Measurements from ENCODE around the gene HIVEP3.

HIVEP3 gene

GRCh38 chr1:41672173-41672572 is 246.5 kb downstream of the HIVEP3 start:
- DNase-seq (ENCODE audit: low read depth in 1 of 2, low spot score in 1 of 2), result no peak

GRCh38 chr1:41671116-41671755 is 247.5 kb downstream of the HIVEP3 start:
- no peak for DNase-seq (ENCODE audit: low read depth in 1 of 2, low spot score in 1 of 2)

GRCh38 chr1:41670217-41670957 is 248.3 kb downstream of the HIVEP3 start:
- DNase-seq (ENCODE audit: low read depth in 1 of 2, low spot score in 1 of 2), result no peak

- DNase-seq (ENCODE audit: low read depth in 1 of 2, low spot score in 1 of 2), result no peak
Observed at GRCh38 chr1:41668967-41669366, 249.8 kb downstream of the HIVEP3 start.

GRCh38 chr1:41668054-41668660 is 250.6 kb downstream of the HIVEP3 start:
- no peak for DNase-seq (ENCODE audit: low read depth in 1 of 2, low spot score in 1 of 2)

- DNase-seq (ENCODE audit: low read depth in 1 of 2, low spot score in 1 of 2), result peak; percentile 34 to 49
Observed at GRCh38 chr1:41666981-41667631, 251.6 kb downstream of the HIVEP3 start.

- DNase-seq (ENCODE audit: low read depth in 1 of 2, low spot score in 1 of 2), result no peak
Observed at GRCh38 chr1:41665962-41666917, 252.5 kb downstream of the HIVEP3 start.

- DNase-seq (ENCODE audit: low read depth in 1 of 2, low spot score in 1 of 2), result no peak
Observed at GRCh38 chr1:41664861-41665640, 253.7 kb downstream of the HIVEP3 start.

- DNase-seq (ENCODE audit: low read depth in 1 of 2, low spot score in 1 of 2), result no peak
Observed at GRCh38 chr1:41663671-41664400, 254.9 kb downstream of the HIVEP3 start.

- no peak for DNase-seq (ENCODE audit: low read depth in 1 of 2, low spot score in 1 of 2)
Observed at GRCh38 chr1:41662765-41663437, 255.8 kb downstream of the HIVEP3 start.

GRCh38 chr1:41662061-41662764 is 256.5 kb downstream of the HIVEP3 start:
- DNase-seq (ENCODE audit: low read depth in 1 of 2, low spot score in 1 of 2), result peak; percentile 54 to 70

- no peak for DNase-seq (ENCODE audit: low read depth in 1 of 2, low spot score in 1 of 2)
Observed at GRCh38 chr1:41661428-41662060, 257.2 kb downstream of the HIVEP3 start.

- no peak for DNase-seq (ENCODE audit: low read depth in 1 of 2, low spot score in 1 of 2)
Observed at GRCh38 chr1:41660570-41661427, 257.9 kb downstream of the HIVEP3 start.

GRCh38 chr1:41659903-41660302 is 258.8 kb downstream of the HIVEP3 start:
- no peak for DNase-seq (ENCODE audit: low read depth in 1 of 2, low spot score in 1 of 2)

GRCh38 chr1:41659159-41659495 is 259.6 kb downstream of the HIVEP3 start:
- DNase-seq (ENCODE audit: low read depth in 1 of 2, low spot score in 1 of 2), result no peak

- DNase-seq (ENCODE audit: low read depth in 1 of 2, low spot score in 1 of 2), result no peak
Observed at GRCh38 chr1:41658431-41659158, 260.1 kb downstream of the HIVEP3 start.
